ENCODE results near the gene DNAJB1.
A peak's percentile ranks its signal among the peaks of the same experiment; 100 is the strongest.
"Not testable (repeated sequence)": the region's sequence is repeated elsewhere in the genome, so short reads cannot be mapped to it uniquely, and the experiment has no call there.

DNAJB1 gene

DNA sequence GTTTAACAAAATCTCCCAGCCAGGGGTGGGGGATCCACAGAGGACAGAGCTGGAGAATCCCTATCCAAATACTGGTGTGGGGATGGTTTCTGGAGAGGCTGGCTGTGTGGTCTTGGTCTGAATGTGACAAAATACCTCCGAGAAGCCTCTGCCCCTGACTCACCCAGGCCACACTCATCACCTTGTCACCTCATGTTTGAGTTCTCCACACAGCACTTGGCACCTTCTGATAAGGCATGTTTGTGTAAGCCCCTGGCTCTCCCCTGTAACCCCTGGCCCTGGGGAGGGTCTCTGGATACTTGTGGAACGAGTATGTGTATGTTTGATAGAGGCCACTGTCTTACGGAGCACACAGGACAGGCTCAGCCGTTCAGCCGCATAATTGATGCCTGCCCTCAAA is 25.9 kb upstream of the DNAJB1 start:
- no CpG with 5 or more reads among the region's 5 CpGs for WGBS (ENCODE audit: extremely low coverage, insufficient coverage, insufficient read length)
- Histone ChIP-seq H2AFZ (ENCODE audit: insufficient read depth, low read length, poor library complexity) (no peak overlapping the region), H3K27me3 (ENCODE audit: insufficient read depth, low read length) (no peaks in the 10 kb centered on the region), H4K12ac (ENCODE audit: low read depth, low read length) (no peak overlapping the region), H3K79me1 (ENCODE audit: low read length) (no peaks in the 10 kb centered on the region), H3K27ac (ENCODE audit: low read depth, low read length) (no peak overlapping the region), H4K91ac (ENCODE audit: low read depth, low read length) (no peak overlapping the region), H3K79me2 (ENCODE audit: control insufficient read depth, insufficient read depth, low read length, poor library complexity) (peaks cover 2% of the 10 kb centered on the region), H3K23ac (ENCODE audit: low read length) (no peak overlapping the region), H2BK5ac (ENCODE audit: low read depth, low read length, poor library complexity) (no peak overlapping the region), H3K9me3 (ENCODE audit: insufficient read depth, low read depth, low read length) (peaks cover 2% of the 10 kb centered on the region), H2BK120ac (ENCODE audit: insufficient read depth, low read length, poor library complexity) (no peak overlapping the region), H3K9ac (ENCODE audit: low read length) (no peak overlapping the region), H3K4me2 (ENCODE audit: low read length) (no peak overlapping the region), H3K4me3 (ENCODE audit: low read depth, low read length) (no peak overlapping the region), H3K4ac (ENCODE audit: low read depth, low read length) (no peak overlapping the region), H2AK5ac (ENCODE audit: low read length) (no peak overlapping the region), H3K14ac (ENCODE audit: low read length) (no peak overlapping the region), H4K8ac (ENCODE audit: low read depth, low read length) (no peak overlapping the region), H2BK12ac (ENCODE audit: low read length) (no peak overlapping the region), H3K18ac (ENCODE audit: low read length) (no peak overlapping the region), H3K36me3 (ENCODE audit: control insufficient read depth in 1 of 2, insufficient read depth in 2 of 2, low read length in 2 of 2) (peaks cover 2 to 4% of the 10 kb centered on the region in 2 experiments), H3K4me1 (ENCODE audit: control insufficient read depth in 1 of 2, insufficient read depth in 2 of 2, low read length in 2 of 2) (peaks cover 2 to 3% of the 10 kb centered on the region in 2 experiments)
- no peak for DNase-seq

DNA sequence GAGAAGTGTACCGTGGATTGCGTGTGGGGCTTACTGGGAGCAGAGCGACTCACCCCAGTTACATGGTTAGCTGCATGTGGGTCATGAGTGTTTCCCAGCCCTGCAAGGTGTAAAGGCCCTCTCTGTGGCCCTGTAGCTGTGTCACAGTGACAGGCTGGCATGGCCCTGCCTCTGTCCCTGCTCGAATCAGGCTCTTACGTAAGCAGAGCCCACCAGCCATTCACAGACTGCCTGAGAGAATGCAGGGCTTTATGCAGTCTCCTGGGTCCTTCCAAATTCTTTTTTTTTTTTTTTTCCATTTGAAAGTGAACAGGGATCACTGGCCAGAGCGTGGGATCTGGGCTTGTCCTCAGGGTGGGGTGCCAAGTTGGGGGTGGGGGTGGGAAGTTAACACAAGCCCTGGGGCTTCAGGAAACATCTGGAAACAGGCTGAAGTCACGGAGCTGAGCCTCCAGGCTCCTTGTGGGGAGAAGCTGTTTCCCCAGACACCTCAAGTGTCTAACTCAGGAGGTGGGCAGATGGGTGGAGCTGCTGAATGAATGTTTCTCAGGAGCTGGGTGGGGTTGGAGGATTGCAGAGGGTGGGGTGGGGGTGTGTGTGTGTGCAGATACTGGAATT is 24.6 kb upstream of the DNAJB1 start:
- H2BK5ac ChIP-seq (ENCODE audit: low read depth, low read length, poor library complexity): no peak overlapping the region
- H3K27me3 ChIP-seq (ENCODE audit: insufficient read depth, low read length): no peaks in the 10 kb centered on the region
- no peak overlapping the region for H3K27ac ChIP-seq (ENCODE audit: low read depth, low read length)
- H3K4me2 ChIP-seq (ENCODE audit: low read length): no peak overlapping the region
- H3K9me3 ChIP-seq (ENCODE audit: insufficient read depth, low read depth, low read length): peaks cover 2% of the 10 kb centered on the region
- H3K18ac ChIP-seq (ENCODE audit: low read length): peak overlapping the region; percentile 70
- no peak overlapping the region for H2AK5ac ChIP-seq (ENCODE audit: low read length)
- peaks cover 2 to 7% of the 10 kb centered on the region in 2 experiments for H3K4me1 ChIP-seq (ENCODE audit: control insufficient read depth in 1 of 2, insufficient read depth in 2 of 2, low read length in 2 of 2)
- no peak overlapping the region for H4K8ac ChIP-seq (ENCODE audit: low read depth, low read length)
- no peak for DNase-seq
- no peak overlapping the region for H4K91ac ChIP-seq (ENCODE audit: low read depth, low read length)
- H3K14ac ChIP-seq (ENCODE audit: low read length): no peak overlapping the region
- H3K79me2 ChIP-seq (ENCODE audit: control insufficient read depth, insufficient read depth, low read length, poor library complexity): peaks cover 5% of the 10 kb centered on the region
- peaks cover 2 to 4% of the 10 kb centered on the region in 2 experiments for H3K36me3 ChIP-seq (ENCODE audit: control insufficient read depth in 1 of 2, insufficient read depth in 2 of 2, low read length in 2 of 2)
- no CpG with 5 or more reads among the region's 7 CpGs for WGBS (ENCODE audit: extremely low coverage, insufficient coverage, insufficient read length)
- no peak overlapping the region for H3K4ac ChIP-seq (ENCODE audit: low read depth, low read length)
- H2BK120ac ChIP-seq (ENCODE audit: insufficient read depth, low read length, poor library complexity): no peak overlapping the region
- H3K79me1 ChIP-seq (ENCODE audit: low read length): no peaks in the 10 kb centered on the region
- no peak overlapping the region for H3K4me3 ChIP-seq (ENCODE audit: low read depth, low read length)
- no peak overlapping the region for H3K9ac ChIP-seq (ENCODE audit: low read length)
- H3K23ac ChIP-seq (ENCODE audit: low read length): no peak overlapping the region
- H2BK12ac ChIP-seq (ENCODE audit: low read length): no peak overlapping the region
- H2AFZ ChIP-seq (ENCODE audit: insufficient read depth, low read length, poor library complexity): no peak overlapping the region
- H4K12ac ChIP-seq (ENCODE audit: low read depth, low read length): no peak overlapping the region

DNA sequence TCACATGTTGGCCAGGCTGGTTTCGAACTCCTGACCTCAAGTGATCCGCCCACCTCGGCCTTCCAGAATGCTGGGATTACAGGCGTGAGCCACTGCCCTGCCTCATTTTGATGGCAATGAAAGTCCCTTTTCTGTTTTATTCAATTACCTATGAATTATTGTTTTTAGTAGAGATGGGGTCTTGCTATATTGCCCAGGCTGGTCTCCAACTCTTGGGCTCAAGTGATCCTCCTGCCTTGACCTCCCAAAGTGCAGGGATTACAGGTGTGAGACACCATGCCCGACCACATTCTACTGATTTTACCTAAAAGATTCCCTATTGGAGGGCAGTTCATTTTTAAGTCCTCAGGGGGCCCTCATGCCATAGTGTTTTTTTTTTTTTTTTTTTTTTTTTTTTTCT is 23.8 kb upstream of the DNAJB1 start:
- H3K4me1 ChIP-seq (ENCODE audit: control insufficient read depth in 1 of 2, insufficient read depth in 2 of 2, low read length in 2 of 2): peaks cover 4 to 10% of the 10 kb centered on the region in 2 experiments
- H3K4ac ChIP-seq (ENCODE audit: low read depth, low read length); H3K36me3 ChIP-seq (ENCODE audit: control insufficient read depth in 1 of 2, insufficient read depth in 2 of 2, low read length in 2 of 2); H3K79me1 ChIP-seq (ENCODE audit: low read length); H4K12ac ChIP-seq (ENCODE audit: low read depth, low read length); H3K4me3 ChIP-seq (ENCODE audit: low read depth, low read length); H4K8ac ChIP-seq (ENCODE audit: low read depth, low read length); H3K27me3 ChIP-seq (ENCODE audit: insufficient read depth, low read length); DNase-seq; H2AFZ ChIP-seq (ENCODE audit: insufficient read depth, low read length, poor library complexity); H4K91ac ChIP-seq (ENCODE audit: low read depth, low read length); H3K23ac ChIP-seq (ENCODE audit: low read length); H3K9me3 ChIP-seq (ENCODE audit: insufficient read depth, low read depth, low read length); H3K9ac ChIP-seq (ENCODE audit: low read length); H3K18ac ChIP-seq (ENCODE audit: low read length); H3K4me2 ChIP-seq (ENCODE audit: low read length); H3K14ac ChIP-seq (ENCODE audit: low read length); H3K79me2 ChIP-seq (ENCODE audit: control insufficient read depth, insufficient read depth, low read length, poor library complexity); H2BK12ac ChIP-seq (ENCODE audit: low read length); H3K27ac ChIP-seq (ENCODE audit: low read depth, low read length); H2BK5ac ChIP-seq (ENCODE audit: low read depth, low read length, poor library complexity); H2AK5ac ChIP-seq (ENCODE audit: low read length); H2BK120ac ChIP-seq (ENCODE audit: insufficient read depth, low read length, poor library complexity): not testable (repeated sequence)
- WGBS (ENCODE audit: extremely low coverage, insufficient coverage, insufficient read length): no CpG with 5 or more reads among the region's 5 CpGs

DNA sequence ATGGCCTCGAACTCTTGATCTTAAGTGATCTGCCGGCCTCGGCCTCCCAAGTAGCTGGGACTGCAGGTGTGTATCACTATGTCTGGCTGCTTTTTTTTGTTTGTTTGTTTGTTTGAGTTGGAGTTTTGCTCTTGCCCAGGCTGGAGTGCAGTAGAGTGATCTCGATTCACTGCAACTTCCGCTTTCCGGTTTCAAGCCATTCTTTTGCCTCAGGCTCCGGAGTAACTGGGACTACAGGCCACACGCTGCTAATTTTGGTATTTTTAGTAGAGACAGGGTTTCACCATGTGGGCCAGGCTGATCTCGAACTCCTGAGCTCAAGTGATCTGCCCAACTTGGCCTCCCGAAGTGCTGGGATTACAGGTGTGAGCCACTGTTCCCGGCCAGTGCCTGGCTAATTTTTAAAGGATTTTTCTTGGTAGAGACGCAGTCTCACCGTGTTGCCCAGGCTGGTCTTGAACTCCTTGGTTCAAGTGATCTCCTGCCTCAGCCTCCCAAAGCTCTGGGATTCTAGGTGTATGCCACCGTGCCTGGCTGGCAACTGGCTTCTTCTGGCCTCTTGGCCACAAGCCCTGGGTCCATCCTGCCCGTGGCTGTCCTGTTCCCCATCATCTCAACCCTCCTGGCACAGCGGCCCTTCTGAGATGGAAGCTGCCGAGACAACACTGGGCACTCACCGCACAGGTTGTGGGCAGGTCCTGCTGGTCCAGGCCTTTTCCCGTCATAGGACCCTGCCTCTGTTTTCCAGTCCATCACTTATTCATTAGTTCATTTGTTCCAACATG is 22.7 kb upstream of the DNAJB1 start:
- Histone ChIP-seq H4K8ac (ENCODE audit: low read depth, low read length) (no peak overlapping the region), H3K9ac (ENCODE audit: low read length) (no peak overlapping the region), H4K91ac (ENCODE audit: low read depth, low read length) (no peak overlapping the region), H3K27ac (ENCODE audit: low read depth, low read length) (no peak overlapping the region), H3K18ac (ENCODE audit: low read length) (no peak overlapping the region), H3K4me3 (ENCODE audit: low read depth, low read length) (no peak overlapping the region), H2AFZ (ENCODE audit: insufficient read depth, low read length, poor library complexity) (no peak overlapping the region), H3K4ac (ENCODE audit: low read depth, low read length) (no peak overlapping the region), H2AK5ac (ENCODE audit: low read length) (no peak overlapping the region), H3K14ac (ENCODE audit: low read length) (no peak overlapping the region), H3K4me2 (ENCODE audit: low read length) (no peak overlapping the region), H3K4me1 (ENCODE audit: control insufficient read depth in 1 of 2, insufficient read depth in 2 of 2, low read length in 2 of 2) (peaks cover 8 to 15% of the 10 kb centered on the region in 2 experiments), H2BK12ac (ENCODE audit: low read length) (no peak overlapping the region), H3K79me1 (ENCODE audit: low read length) (peaks cover 2% of the 10 kb centered on the region), H3K23ac (ENCODE audit: low read length) (no peak overlapping the region), H2BK120ac (ENCODE audit: insufficient read depth, low read length, poor library complexity) (no peak overlapping the region), H3K79me2 (ENCODE audit: control insufficient read depth, insufficient read depth, low read length, poor library complexity) (peaks cover 6% of the 10 kb centered on the region), H4K12ac (ENCODE audit: low read depth, low read length) (no peak overlapping the region), H3K9me3 (ENCODE audit: insufficient read depth, low read depth, low read length) (peaks cover 2% of the 10 kb centered on the region), H3K36me3 (ENCODE audit: control insufficient read depth in 1 of 2, insufficient read depth in 2 of 2, low read length in 2 of 2) (peaks cover 2 to 4% of the 10 kb centered on the region in 2 experiments), H3K27me3 (ENCODE audit: insufficient read depth, low read length) (no peaks in the 10 kb centered on the region), H2BK5ac (ENCODE audit: low read depth, low read length, poor library complexity) (no peak overlapping the region)
- DNase-seq: no peak
- no CpG with 5 or more reads among the region's 19 CpGs for WGBS (ENCODE audit: extremely low coverage, insufficient coverage, insufficient read length)
